Vagina (tissue), 2 donors: ENCODE measurements around the gene KIF2B. TPM values are rescaled to one million over a fixed set of nuclear protein-coding genes. Genes with fewer than 3 reads are reported as not detected.
"Not testable (repeated sequence)": the region's sequence is repeated elsewhere in the genome, so short reads cannot be mapped to it uniquely, and the experiment has no call there.

Source experiments
- DNase-seq, 2 donors: peaks; one replicate each; pipeline ENCODE4 v3.0.0-alpha.2; 2017; ENCODE audit errors: extremely low spot score in 2 of 2
- H3K27ac ChIP-seq: fragments of 200-600 bp; sonication (generic); one replicate; pipeline ENCODE4 v1.5.1; 2019
- H3K27me3 ChIP-seq: fragments of 200-600 bp; sonication (generic); one replicate; pipeline ENCODE4 v1.5.1; 2019
- H3K36me3 ChIP-seq, 2 donors: fragments of 200-600 bp; sonication (generic); one replicate each; pipeline ENCODE4 v1.5.1; 2017 to 2019
- H3K4me1 ChIP-seq: fragments of 200-600 bp; sonication (generic); one replicate; pipeline ENCODE4 v1.5.1; 2019
- H3K4me3 ChIP-seq, 2 donors: fragments of 200-600 bp; sonication (generic); 1 replicate in 1 of 2; 2 replicates in 1 of 2; pipeline ENCODE4 v1.5.1; 2016 to 2019
- H3K9me3 ChIP-seq: fragments of 200-600 bp; sonication (generic); one replicate; pipeline ENCODE4 v1.5.1; 2019
- POLR2A ChIP-seq, 2 donors: fragments of 450-650 bp; IDR thresholded peaks; one replicate each; pipeline ENCODE4 v1.6.1; 2017; ENCODE audit warnings: antibody characterized with exemption in 2 of 2, mild to moderate bottlenecking in 2 of 2, moderate library complexity in 2 of 2
- POLR2AphosphoS5 ChIP-seq, 2 donors: sonication (generic); formaldehyde crosslinking; IDR thresholded peaks; one replicate each; pipeline ENCODE4 v1.9.0; 2017; ENCODE audit warnings: antibody characterized with exemption in 2 of 2, mild to moderate bottlenecking in 2 of 2, low read depth in 1 of 2; ENCODE audit not compliant: insufficient read depth in 1 of 2
- intact Hi-C: fragments of 100-400 bp; cut with DNase I; formaldehyde crosslinking; loops from one replicate; pipeline ENCODE4 v1.15.1; 2023
- total RNA-seq: library from RNA; depleted of rRNA; stranded (reverse); fragments of >200 nt; gene quantifications from one replicate; pipeline ENCODE4 v1.2.3, GENCODE V29; 2016
- TF ChIP-seq, protein P1 (sequence below), 3 experiments: fragments of 450-650 bp in 2 of 3; fragments of 200-600 bp in 1 of 3; sonication (generic) in 1 of 3; IDR thresholded peaks; one replicate each; pipeline ENCODE4 v1.5.1; 2017 to 2019; ENCODE audit warnings: antibody characterized with exemption in 3 of 3, mild to moderate bottlenecking in 2 of 3, moderate library complexity in 2 of 3

Gene KIF2B
- total RNA-seq, 1 donor from 2014 or later, result not detected

DNA sequence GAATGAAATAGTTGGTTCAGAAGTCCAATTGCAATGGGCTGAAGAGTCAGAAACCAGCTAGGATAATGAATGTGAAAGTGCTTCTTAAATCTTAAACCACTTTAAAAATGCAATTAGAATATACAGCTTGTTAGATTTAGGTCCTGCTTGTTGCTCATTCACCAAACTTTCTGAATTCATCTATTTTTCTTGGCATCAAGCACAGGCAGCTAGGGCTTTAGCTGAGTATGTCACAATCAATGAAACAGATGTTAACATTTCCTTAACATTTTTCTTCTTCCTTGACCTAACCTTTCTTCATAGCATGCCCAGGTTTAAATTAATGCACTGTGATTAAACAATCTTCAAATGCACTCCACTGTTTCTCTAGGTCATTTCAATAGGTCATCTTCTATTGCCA, 14.4 kb downstream of the KIF2B start:
- Histone ChIP-seq H3K4me1 (no peaks in the 10 kb centered on the region), H3K36me3 (no peaks in the 10 kb centered on the region), H3K4me3 (no peak overlapping the region), H3K9me3 (no peaks in the 10 kb centered on the region), H3K27ac (no peak overlapping the region), H3K27me3 (no peaks in the 10 kb centered on the region)
- no peak for DNase-seq
- intact Hi-C loops, result no loop called here
- TF ChIP-seq POLR2A (IDR thresholded peaks at IDR 0.05) (no peak), POLR2AphosphoS5 (IDR thresholded peaks at IDR 0.05; ENCODE audit: insufficient read depth in 1 of 2, low read depth in 1 of 2) (no peak)
- TF ChIP-seq, protein P1, sequence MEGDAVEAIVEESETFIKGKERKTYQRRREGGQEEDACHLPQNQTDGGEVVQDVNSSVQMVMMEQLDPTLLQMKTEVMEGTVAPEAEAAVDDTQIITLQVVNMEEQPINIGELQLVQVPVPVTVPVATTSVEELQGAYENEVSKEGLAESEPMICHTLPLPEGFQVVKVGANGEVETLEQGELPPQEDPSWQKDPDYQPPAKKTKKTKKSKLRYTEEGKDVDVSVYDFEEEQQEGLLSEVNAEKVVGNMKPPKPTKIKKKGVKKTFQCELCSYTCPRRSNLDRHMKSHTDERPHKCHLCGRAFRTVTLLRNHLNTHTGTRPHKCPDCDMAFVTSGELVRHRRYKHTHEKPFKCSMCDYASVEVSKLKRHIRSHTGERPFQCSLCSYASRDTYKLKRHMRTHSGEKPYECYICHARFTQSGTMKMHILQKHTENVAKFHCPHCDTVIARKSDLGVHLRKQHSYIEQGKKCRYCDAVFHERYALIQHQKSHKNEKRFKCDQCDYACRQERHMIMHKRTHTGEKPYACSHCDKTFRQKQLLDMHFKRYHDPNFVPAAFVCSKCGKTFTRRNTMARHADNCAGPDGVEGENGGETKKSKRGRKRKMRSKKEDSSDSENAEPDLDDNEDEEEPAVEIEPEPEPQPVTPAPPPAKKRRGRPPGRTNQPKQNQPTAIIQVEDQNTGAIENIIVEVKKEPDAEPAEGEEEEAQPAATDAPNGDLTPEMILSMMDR (IDR thresholded peaks at IDR 0.05), result no peak

DNA sequence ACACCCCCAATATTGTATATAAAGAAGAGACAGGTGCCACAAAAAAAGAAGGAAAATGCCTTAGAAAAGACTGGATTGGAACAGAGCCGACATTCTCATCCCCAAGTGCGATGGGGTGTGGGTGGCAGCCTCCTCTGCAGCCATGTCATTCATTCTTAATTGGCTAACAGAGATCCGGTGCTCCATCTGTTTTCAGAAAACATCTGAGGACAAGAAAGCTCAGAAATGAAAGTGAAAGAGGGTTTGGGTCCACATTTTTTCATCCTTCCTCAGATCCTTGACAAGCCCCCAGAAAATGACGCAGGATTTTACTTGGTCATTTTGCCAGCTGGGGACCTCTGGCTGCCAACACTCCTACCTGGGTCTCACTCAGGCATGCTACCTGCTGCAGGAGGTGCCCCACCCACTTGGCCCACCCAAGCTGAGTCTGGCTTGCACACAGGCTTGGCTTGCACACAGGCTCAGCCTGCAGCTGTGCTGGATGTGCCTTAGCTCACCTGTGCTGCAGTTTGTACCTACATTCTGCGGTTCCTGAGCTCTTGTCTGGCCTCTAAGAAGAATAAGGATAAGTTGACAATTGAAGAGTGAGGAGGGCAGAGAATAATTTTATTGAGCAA, 21.9 kb downstream of the KIF2B start:
- no peak for TF ChIP-seq POLR2AphosphoS5 (IDR thresholded peaks at IDR 0.05; ENCODE audit: insufficient read depth in 1 of 2, low read depth in 1 of 2)
- TF ChIP-seq, protein P1 (IDR thresholded peaks at IDR 0.05), result no peak
- no peak for TF ChIP-seq POLR2A (IDR thresholded peaks at IDR 0.05)
- Histone ChIP-seq H3K27ac (no peak overlapping the region), H3K9me3 (no peaks in the 10 kb centered on the region), H3K27me3 (no peaks in the 10 kb centered on the region), H3K4me1 (no peaks in the 10 kb centered on the region), H3K36me3 (no peaks in the 10 kb centered on the region), H3K4me3 (no peak overlapping the region)
- intact Hi-C loops, result no loop called here
- DNase-seq, result no peak

DNA sequence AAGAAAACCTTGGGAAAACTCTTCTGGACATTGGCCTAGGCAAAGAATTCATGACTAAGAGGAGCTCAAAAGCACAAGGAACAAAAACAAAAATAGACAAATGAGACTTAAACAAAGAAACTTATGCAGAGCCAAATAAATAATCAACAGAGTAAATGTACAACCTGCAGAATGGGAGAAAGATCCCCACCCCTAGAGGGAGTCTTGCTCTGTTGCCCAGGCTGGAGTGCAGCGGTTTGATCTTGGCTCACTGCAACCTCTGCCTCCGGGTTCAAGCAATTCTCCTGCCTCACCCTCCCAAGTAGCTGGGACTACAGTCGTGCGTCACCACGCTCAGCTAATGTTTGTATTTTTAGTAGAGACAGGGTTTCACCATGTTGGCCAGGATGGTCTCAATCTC, 48.4 kb downstream of the KIF2B start:
- H3K36me3 ChIP-seq, DNase-seq, H3K9me3 ChIP-seq, H3K27me3 ChIP-seq, intact Hi-C loops, H3K4me1 ChIP-seq, H3K4me3 ChIP-seq, H3K27ac ChIP-seq: not testable (repeated sequence)
